HEK293 (cell line): ENCODE data around the gene MYH11.

Experiments
- CTCF ChIA-PET: fragments of 350-600 bp; formaldehyde crosslinking; extraction: SDS; loops from one replicate; lab custom pipeline; 2021; ENCODE audit warnings: antibody characterized with exemption; lab: Yijun Ruan, JAX
- POLR2A ChIA-PET: fragments of 300-600 bp; formaldehyde crosslinking; extraction: SDS; loops from one replicate; lab custom pipeline; 2020; ENCODE audit warnings: antibody characterized with exemption, inconsistent platforms; lab: Yijun Ruan, JAX
- H3K27ac ChIP-seq: fragments of 200-500 bp; sonication (Bioruptor generic); 2 replicates; pipeline ENCODE4 v1.5.1; 2014; ENCODE audit warnings: low read depth, low read length, control low read depth, inconsistent platforms; ENCODE audit errors: extremely low read depth
- H3K36me3 ChIP-seq, 2 experiments: fragments of 200-500 bp in 1 of 2; sonication (Bioruptor generic) in 1 of 2; 1 replicate in 1 of 2; 2 replicates in 1 of 2; pipeline ENCODE4 v1.5.1; 2014 to 2017; ENCODE audit warnings: inconsistent platforms in 2 of 2, low read length in 2 of 2; ENCODE audit not compliant: control insufficient read depth in 2 of 2, insufficient read depth in 1 of 2
- H3K4me1 ChIP-seq: fragments of 200-500 bp; sonication (Bioruptor generic); 2 replicates; pipeline ENCODE4 v1.5.1; 2014; ENCODE audit warnings: mild to moderate bottlenecking, low read length, inconsistent platforms; ENCODE audit not compliant: control insufficient read depth, insufficient read depth
- H3K4me3 ChIP-seq: 2 replicates; pipeline ENCODE4 v1.5.1; 2011; ENCODE audit warnings: low read depth, mild to moderate bottlenecking, control low read depth, low read length, moderate library complexity
- H3K9me3 ChIP-seq: fragments of 200-500 bp; sonication (Bioruptor generic); 2 replicates; pipeline ENCODE4 v1.5.1; 2014; ENCODE audit warnings: low read depth, low read length, inconsistent platforms; ENCODE audit not compliant: control insufficient read depth, insufficient read depth
- GLI4 ChIP-seq: fragments of 450-650 bp; formaldehyde crosslinking; IDR thresholded peaks from 2 replicates; pipeline ENCODE4 v1.5.1; 2016; ENCODE audit warnings: missing biosample characterization, missing genetic modification characterization
- IKZF3 ChIP-seq: fragments of 450-650 bp; IDR thresholded peaks from 2 replicates; pipeline ENCODE4 v1.5.0; 2018; ENCODE audit warnings: missing biosample characterization, mild to moderate bottlenecking, missing genetic modification characterization, moderate library complexity
- KLF16 ChIP-seq: fragments of 450-650 bp; formaldehyde crosslinking; IDR thresholded peaks from 2 replicates; pipeline ENCODE4 v1.5.1; 2017; ENCODE audit warnings: missing biosample characterization, missing genetic modification characterization
- KLF7 ChIP-seq: fragments of 450-650 bp; formaldehyde crosslinking; IDR thresholded peaks from 2 replicates; pipeline ENCODE4 v1.5.1; 2016; ENCODE audit warnings: missing biosample characterization, missing genetic modification characterization, borderline replicate concordance
- MZF1 ChIP-seq: fragments of 450-650 bp; formaldehyde crosslinking; IDR thresholded peaks from 2 replicates; pipeline ENCODE4 v1.5.1; 2017; ENCODE audit warnings: missing biosample characterization, missing genetic modification characterization, borderline replicate concordance
- REPIN1 ChIP-seq: fragments of 450-650 bp; formaldehyde crosslinking; IDR thresholded peaks from 2 replicates; pipeline ENCODE4 v1.5.1; 2017; ENCODE audit warnings: missing biosample characterization, missing genetic modification characterization, low read depth
- SALL2 ChIP-seq: fragments of 450-650 bp; formaldehyde crosslinking; IDR thresholded peaks from 2 replicates; pipeline ENCODE4 v1.5.0; 2017; ENCODE audit warnings: missing biosample characterization, mild to moderate bottlenecking, missing genetic modification characterization, borderline replicate concordance
- SCRT2 ChIP-seq: fragments of 450-650 bp; formaldehyde crosslinking; IDR thresholded peaks from 2 replicates; pipeline ENCODE4 v1.5.1; 2016; ENCODE audit warnings: missing biosample characterization, missing genetic modification characterization
- TCF7L2 ChIP-seq: IDR thresholded peaks from 2 replicates; pipeline ENCODE4 v1.6.1; 2011; ENCODE audit warnings: low read depth, mild to moderate bottlenecking, inconsistent platforms, low read length, moderate library complexity, borderline replicate concordance
- TRIM28 ChIP-seq: IDR thresholded peaks from 2 replicates; pipeline ENCODE4 v1.6.1; 2011; ENCODE audit warnings: low read length, control low read depth, borderline replicate concordance
- WT1 ChIP-seq: fragments of 450-650 bp; formaldehyde crosslinking; IDR thresholded peaks from 2 replicates; pipeline ENCODE4 v1.5.1; 2016; ENCODE audit warnings: missing biosample characterization, missing genetic modification characterization
- ZNF157 ChIP-seq: fragments of 450-650 bp; formaldehyde crosslinking; IDR thresholded peaks from 2 replicates; pipeline ENCODE4 v1.5.1; 2016; ENCODE audit warnings: missing biosample characterization, missing genetic modification characterization
- ZNF221 ChIP-seq: fragments of 450-650 bp; formaldehyde crosslinking; IDR thresholded peaks from 2 replicates; pipeline ENCODE4 v1.5.1; 2017; ENCODE audit warnings: missing biosample characterization, missing genetic modification characterization, borderline replicate concordance
- ZNF274 ChIP-seq, 2 experiments: fragments of 200-500 bp in 1 of 2; fragments of 450-650 bp in 1 of 2; sonication (Bioruptor generic) in 1 of 2; formaldehyde crosslinking in 1 of 2; IDR thresholded peaks; 2 replicates each; pipeline versions ENCODE4 v1.5.1 to v1.6.1; 2014 to 2016; ENCODE audit warnings: borderline replicate concordance in 1 of 2, inconsistent platforms in 1 of 2, low read length in 1 of 2, missing biosample characterization in 1 of 2, missing genetic modification characterization in 1 of 2
- ZNF324 ChIP-seq: fragments of 450-650 bp; formaldehyde crosslinking; IDR thresholded peaks from 2 replicates; pipeline ENCODE4 v1.5.1; 2016; ENCODE audit warnings: missing biosample characterization, missing genetic modification characterization
- ZNF391 ChIP-seq: fragments of 450-650 bp; formaldehyde crosslinking; IDR thresholded peaks from 2 replicates; pipeline ENCODE4 v1.5.1; 2016; ENCODE audit warnings: low read depth, missing biosample characterization, missing genetic modification characterization, borderline replicate concordance
- ZNF423 ChIP-seq: fragments of 450-650 bp; formaldehyde crosslinking; IDR thresholded peaks from 2 replicates; pipeline ENCODE4 v1.5.1; 2016; ENCODE audit warnings: missing biosample characterization, missing genetic modification characterization
- ZNF501 ChIP-seq: fragments of 450-650 bp; formaldehyde crosslinking; IDR thresholded peaks from 2 replicates; pipeline ENCODE4 v1.5.1; 2016; ENCODE audit warnings: missing biosample characterization, missing genetic modification characterization
- ZNF777 ChIP-seq: fragments of 450-650 bp; formaldehyde crosslinking; IDR thresholded peaks from 2 replicates; pipeline ENCODE4 v1.5.1; 2017; ENCODE audit warnings: missing biosample characterization, missing genetic modification characterization, borderline replicate concordance
- ZNF791 ChIP-seq: fragments of 450-650 bp; formaldehyde crosslinking; IDR thresholded peaks from 2 replicates; pipeline ENCODE4 v1.5.1; 2016; ENCODE audit warnings: missing biosample characterization, missing genetic modification characterization
- ZXDB ChIP-seq: fragments of 450-650 bp; formaldehyde crosslinking; IDR thresholded peaks from 2 replicates; pipeline ENCODE4 v1.5.1; 2016; ENCODE audit warnings: missing biosample characterization, missing genetic modification characterization
- TF ChIP-seq, protein P1 (sequence below): fragments of 450-650 bp; formaldehyde crosslinking; IDR thresholded peaks from 2 replicates; pipeline ENCODE4 v1.5.1; 2016; ENCODE audit warnings: missing biosample characterization, missing genetic modification characterization
- TF ChIP-seq, protein P2 (sequence below): fragments of 450-650 bp; formaldehyde crosslinking; IDR thresholded peaks from 2 replicates; pipeline ENCODE4 v1.5.1; 2017; ENCODE audit warnings: missing biosample characterization, missing genetic modification characterization
- TF ChIP-seq, protein P3 (sequence below): fragments of 450-650 bp; formaldehyde crosslinking; IDR thresholded peaks from 2 replicates; pipeline ENCODE4 v1.5.1; 2016; ENCODE audit warnings: missing biosample characterization, missing genetic modification characterization

Gene MYH11

DNA sequence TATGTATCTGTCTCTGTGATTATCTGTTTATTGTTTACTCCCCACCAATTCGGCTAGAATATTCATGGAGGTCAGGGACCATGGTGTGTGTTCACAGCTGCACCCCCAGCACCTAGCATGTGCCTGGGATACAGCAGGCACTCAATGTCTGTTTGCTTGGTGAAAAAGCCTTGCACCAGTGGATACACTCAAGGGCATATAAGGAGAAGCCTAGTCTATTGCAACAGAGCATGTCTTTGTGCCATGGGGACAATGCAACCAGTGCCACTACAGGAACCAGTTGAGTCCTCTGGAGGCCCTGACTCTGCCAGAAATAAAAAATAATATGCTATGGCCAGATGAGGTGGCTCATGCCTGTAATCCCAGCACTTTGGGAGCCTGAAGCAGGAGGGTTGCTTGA, 113.2 kb downstream of the MYH11 start:
- peak; percentile 85; the same call in 1 of the 2 replicates for TF ChIP-seq SCRT2 (tag by site-specific recombination)
- TF ChIP-seq ZNF501 (tag by site-specific recombination): no peak
- Histone ChIP-seq H3K9me3 (no peaks in the 10 kb centered on the region), H3K4me1 (no peaks in the 10 kb centered on the region), H3K36me3 (no peaks in the 10 kb centered on the region), H3K27ac (no peak overlapping the region), H3K4me3 (no peak overlapping the region)
- ChIA-PET CTCF (no interaction called here), POLR2A (no interaction called here)

DNA sequence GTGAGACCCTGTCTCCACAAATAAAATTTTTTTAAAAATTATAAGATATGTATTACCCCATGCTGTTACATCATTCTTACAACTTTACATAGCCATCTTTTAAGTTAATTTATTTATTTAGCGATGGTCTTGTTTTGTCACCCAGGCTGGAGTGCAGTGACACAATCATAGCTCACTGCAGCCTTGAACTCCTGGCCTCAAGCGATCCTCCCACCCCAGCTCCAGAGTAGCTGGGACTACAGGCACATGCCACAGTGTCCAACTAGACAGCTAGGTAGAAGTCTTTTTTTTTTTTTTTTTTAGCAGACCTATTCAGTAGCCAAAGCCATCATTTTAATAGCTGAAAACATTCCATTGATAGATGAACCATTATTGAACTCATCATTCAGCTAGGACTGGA, 114.1 kb downstream of the MYH11 start:
- no peaks in the 10 kb centered on the region for H3K4me1 ChIP-seq
- no peaks in the 10 kb centered on the region for H3K9me3 ChIP-seq
- H3K36me3 ChIP-seq: no peaks in the 10 kb centered on the region
- no peak overlapping the region for H3K27ac ChIP-seq
- TF ChIP-seq ZNF423: no peak
- TF ChIP-seq, protein P1, sequence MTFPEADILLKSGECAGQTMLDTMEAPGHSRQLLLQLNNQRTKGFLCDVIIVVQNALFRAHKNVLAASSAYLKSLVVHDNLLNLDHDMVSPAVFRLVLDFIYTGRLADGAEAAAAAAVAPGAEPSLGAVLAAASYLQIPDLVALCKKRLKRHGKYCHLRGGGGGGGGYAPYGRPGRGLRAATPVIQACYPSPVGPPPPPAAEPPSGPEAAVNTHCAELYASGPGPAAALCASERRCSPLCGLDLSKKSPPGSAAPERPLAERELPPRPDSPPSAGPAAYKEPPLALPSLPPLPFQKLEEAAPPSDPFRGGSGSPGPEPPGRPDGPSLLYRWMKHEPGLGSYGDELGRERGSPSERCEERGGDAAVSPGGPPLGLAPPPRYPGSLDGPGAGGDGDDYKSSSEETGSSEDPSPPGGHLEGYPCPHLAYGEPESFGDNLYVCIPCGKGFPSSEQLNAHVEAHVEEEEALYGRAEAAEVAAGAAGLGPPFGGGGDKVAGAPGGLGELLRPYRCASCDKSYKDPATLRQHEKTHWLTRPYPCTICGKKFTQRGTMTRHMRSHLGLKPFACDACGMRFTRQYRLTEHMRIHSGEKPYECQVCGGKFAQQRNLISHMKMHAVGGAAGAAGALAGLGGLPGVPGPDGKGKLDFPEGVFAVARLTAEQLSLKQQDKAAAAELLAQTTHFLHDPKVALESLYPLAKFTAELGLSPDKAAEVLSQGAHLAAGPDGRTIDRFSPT: no peak
- TF ChIP-seq, protein P2, sequence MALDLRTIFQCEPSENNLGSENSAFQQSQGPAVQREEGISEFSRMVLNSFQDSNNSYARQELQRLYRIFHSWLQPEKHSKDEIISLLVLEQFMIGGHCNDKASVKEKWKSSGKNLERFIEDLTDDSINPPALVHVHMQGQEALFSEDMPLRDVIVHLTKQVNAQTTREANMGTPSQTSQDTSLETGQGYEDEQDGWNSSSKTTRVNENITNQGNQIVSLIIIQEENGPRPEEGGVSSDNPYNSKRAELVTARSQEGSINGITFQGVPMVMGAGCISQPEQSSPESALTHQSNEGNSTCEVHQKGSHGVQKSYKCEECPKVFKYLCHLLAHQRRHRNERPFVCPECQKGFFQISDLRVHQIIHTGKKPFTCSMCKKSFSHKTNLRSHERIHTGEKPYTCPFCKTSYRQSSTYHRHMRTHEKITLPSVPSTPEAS (tag by site-specific recombination): no peak
- TF ChIP-seq ZXDB (tag by site-specific recombination): no peak
- TF ChIP-seq IKZF3 (tag by site-specific recombination): no peak
- TF ChIP-seq GLI4 (tag by site-specific recombination): no peak
- TF ChIP-seq ZNF157: no peak
- no peak for TF ChIP-seq SALL2 (tag by site-specific recombination)
- no peak for TF ChIP-seq REPIN1 (tag by site-specific recombination)
- no peak for TF ChIP-seq ZNF324 (tag by site-specific recombination)
- no peak for TF ChIP-seq WT1
- TF ChIP-seq, all 188 proteins: peak for 0
- ChIA-PET CTCF (interaction anchor here (0.6 to 1.0 kb wide), 3 partner anchors 9 to 386 kb away, joined by 3 read pairs; no protein-coding TSS in a partner anchor), POLR2A (interaction anchor here (0.7 to 0.9 kb wide), 2 partner anchors 11 to 439 kb away, joined by 3 to 5 read pairs; no protein-coding TSS in a partner anchor)
- no peak overlapping the region for H3K4me3 ChIP-seq

DNA sequence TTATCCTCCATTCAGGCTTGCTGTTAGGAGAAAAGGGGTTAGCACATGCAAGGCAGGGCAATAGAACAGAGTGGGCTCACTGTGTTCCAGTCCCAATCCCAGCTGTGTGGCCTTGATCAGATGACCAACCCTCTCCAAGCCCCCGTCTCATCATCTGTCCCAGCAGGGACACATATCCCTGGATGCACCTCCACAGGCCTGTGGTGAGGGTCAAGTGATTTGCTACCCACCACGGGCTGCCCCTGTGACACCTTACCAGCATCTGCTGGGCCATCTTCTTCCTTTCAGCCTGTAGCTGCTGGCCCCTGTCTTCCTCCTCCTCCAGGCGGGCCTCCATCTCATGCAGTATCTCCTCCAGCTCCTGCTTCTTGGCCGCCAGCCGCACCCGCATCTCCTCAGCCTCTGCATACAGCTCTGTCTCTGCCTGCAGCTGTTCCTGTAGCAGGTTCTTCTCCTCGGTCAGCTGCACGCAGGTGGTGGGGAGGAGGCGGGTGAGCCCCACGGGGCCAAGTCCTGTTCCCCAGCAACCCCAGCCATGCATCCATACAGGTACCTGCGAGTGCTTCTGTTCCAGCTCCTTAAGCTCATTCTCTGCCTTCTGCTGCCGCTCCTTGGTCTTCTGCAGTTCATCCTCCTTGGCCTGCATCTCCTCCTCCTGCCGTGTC, 115.5 kb downstream of the MYH11 start:
- TF ChIP-seq ZNF221 (tag by site-specific recombination) (no peak), MZF1 (tag by site-specific recombination) (no peak), ZNF777 (no peak), ZNF791 (no peak), TRIM28 (no peak), ZNF391 (tag by site-specific recombination) (no peak), TCF7L2 (no peak), KLF16 (no peak), KLF7 (no peak), ZNF274 (IDR thresholded peaks at IDR 0.05; ENCODE audit: low read length) (no peak), ZNF274 (tag by site-specific recombination; IDR thresholded peaks at IDR 0.05; ENCODE audit: borderline replicate concordance) (no peak)
- TF ChIP-seq, protein P3, sequence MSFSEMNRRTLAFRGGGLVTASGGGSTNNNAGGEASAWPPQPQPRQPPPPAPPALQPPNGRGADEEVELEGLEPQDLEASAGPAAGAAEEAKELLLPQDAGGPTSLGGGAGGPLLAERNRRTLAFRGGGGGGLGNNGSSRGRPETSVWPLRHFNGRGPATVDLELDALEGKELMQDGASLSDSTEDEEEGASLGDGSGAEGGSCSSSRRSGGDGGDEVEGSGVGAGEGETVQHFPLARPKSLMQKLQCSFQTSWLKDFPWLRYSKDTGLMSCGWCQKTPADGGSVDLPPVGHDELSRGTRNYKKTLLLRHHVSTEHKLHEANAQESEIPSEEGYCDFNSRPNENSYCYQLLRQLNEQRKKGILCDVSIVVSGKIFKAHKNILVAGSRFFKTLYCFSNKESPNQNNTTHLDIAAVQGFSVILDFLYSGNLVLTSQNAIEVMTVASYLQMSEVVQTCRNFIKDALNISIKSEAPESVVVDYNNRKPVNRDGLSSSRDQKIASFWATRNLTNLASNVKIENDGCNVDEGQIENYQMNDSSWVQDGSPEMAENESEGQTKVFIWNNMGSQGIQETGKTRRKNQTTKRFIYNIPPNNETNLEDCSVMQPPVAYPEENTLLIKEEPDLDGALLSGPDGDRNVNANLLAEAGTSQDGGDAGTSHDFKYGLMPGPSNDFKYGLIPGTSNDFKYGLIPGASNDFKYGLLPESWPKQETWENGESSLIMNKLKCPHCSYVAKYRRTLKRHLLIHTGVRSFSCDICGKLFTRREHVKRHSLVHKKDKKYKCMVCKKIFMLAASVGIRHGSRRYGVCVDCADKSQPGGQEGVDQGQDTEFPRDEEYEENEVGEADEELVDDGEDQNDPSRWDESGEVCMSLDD (tag by site-specific recombination): no peak
- H3K27ac ChIP-seq: no peak overlapping the region
- CTCF ChIA-PET: interaction anchor here (1.1 kb wide), 1 partner anchor 15 kb away, joined by 4 read pairs; no protein-coding TSS in a partner anchor
- H3K9me3 ChIP-seq: no peaks in the 10 kb centered on the region
- no peak overlapping the region for H3K4me3 ChIP-seq
- H3K4me1 ChIP-seq: no peaks in the 10 kb centered on the region
- POLR2A ChIA-PET: no interaction called here
- no peaks in the 10 kb centered on the region for H3K36me3 ChIP-seq
